ENCODE results near the gene HEY2.

HEY2 gene

GRCh38 chr6:125729983-125730382 is 19.4 kb upstream of the HEY2 start:
- no peak overlapping the region for H3K4me3 Mint-ChIP-seq
- H3K27me3 Mint-ChIP-seq, result peaks cover 77% of the 10 kb centered on the region
- H3K9me3 Mint-ChIP-seq, result no peaks in the 10 kb centered on the region
- no peak overlapping the region for H3K27ac Mint-ChIP-seq (ENCODE audit: low read depth)
- DNase-seq (ENCODE audit: low spot score in 2 of 2) (no peak), ATAC-seq (replicated peaks; ENCODE audit: extremely low read depth, poor library complexity, severe bottlenecking) (no peak)
- peaks cover 2% of the 10 kb centered on the region for H3K36me3 Mint-ChIP-seq (ENCODE audit: insufficient read depth)
- no peaks in the 10 kb centered on the region for H3K4me1 Mint-ChIP-seq

DNA sequence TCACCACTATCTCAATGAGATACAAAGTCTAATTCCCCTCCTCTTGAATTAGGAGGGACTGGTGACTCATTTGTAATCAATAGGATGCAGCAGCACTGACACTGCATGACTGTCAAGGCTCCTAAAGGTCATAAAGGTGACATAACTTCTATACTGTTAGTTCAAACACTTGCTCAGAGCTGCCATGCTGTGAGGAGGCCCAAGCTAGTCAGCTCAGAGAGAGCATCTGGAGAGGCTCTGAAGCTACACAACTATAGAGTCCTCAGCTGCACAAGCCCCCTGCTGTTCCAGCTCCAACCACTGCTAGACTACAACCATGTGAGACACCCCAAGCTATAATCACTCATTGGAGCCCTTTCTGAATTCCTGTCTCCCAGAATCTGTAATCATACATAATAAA is 17.0 kb upstream of the HEY2 start:
- Mint-ChIP-seq H3K27me3 (peaks cover 75% of the 10 kb centered on the region), H3K36me3 (ENCODE audit: insufficient read depth) (peaks cover 2% of the 10 kb centered on the region), H3K9me3 (no peaks in the 10 kb centered on the region), H3K27ac (ENCODE audit: low read depth) (no peak overlapping the region), H3K4me3 (no peak overlapping the region), H3K4me1 (no peaks in the 10 kb centered on the region)
- no peak for DNase-seq (ENCODE audit: low spot score in 2 of 2)
- ATAC-seq (replicated peaks; ENCODE audit: extremely low read depth, poor library complexity, severe bottlenecking), result peak; percentile 40

- Mint-ChIP-seq H3K4me3 (no peak overlapping the region), H3K27ac (ENCODE audit: low read depth) (no peak overlapping the region), H3K4me1 (no peaks in the 10 kb centered on the region), H3K27me3 (peaks cover 79% of the 10 kb centered on the region), H3K9me3 (no peaks in the 10 kb centered on the region), H3K36me3 (ENCODE audit: insufficient read depth) (peaks cover 2% of the 10 kb centered on the region)
- no peak for ATAC-seq (replicated peaks; ENCODE audit: extremely low read depth, poor library complexity, severe bottlenecking)
- DNase-seq (ENCODE audit: low spot score in 2 of 2), result no peak
Measured at GRCh38 chr6:125733516-125734300, 15.7 kb upstream of the HEY2 start.

DNA sequence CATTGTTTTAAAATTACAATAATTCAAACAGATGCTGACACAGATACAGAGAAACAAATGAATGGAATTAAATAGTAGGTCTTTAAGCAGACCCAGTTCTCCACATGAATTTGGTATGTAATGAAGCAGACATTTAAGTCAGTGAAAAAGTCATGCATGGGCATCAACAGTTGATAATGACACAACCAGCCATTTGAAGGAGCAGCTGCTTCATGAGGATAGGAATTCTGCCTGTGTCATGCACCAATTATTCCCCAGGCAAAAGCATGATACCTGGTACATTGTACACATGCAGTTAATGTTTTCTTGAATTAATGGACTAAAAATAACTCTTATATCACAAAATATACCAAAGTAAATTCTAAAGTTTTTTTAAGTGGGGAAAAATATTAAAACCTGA is 11.2 kb upstream of the HEY2 start:
- Mint-ChIP-seq H3K9me3 (no peaks in the 10 kb centered on the region), H3K27me3 (peaks cover 56% of the 10 kb centered on the region), H3K27ac (ENCODE audit: low read depth) (no peak overlapping the region), H3K36me3 (ENCODE audit: insufficient read depth) (no peaks in the 10 kb centered on the region), H3K4me3 (no peak overlapping the region), H3K4me1 (no peaks in the 10 kb centered on the region)
- DNase-seq (ENCODE audit: low spot score in 2 of 2) (no peak), ATAC-seq (replicated peaks; ENCODE audit: extremely low read depth, poor library complexity, severe bottlenecking) (no peak)

DNA sequence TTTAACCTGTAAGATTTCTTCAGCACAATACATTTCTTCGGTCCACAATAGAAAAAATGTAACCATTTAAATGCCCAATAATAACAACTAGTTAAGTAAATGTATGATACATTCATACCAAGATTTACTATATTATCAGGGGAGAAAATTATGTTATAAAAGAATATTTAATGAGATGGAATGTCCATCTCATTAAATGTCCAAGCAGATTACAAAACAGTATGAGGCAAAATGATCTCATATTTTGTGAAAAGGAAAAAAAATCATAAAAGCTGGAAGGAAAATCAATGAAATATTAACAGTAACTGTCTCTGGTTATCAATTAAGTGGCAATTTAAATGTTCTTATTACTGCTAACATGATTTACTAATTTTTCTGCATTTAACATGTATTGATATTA is 10.1 kb upstream of the HEY2 start:
- Mint-ChIP-seq H3K27ac (ENCODE audit: low read depth) (no peak overlapping the region), H3K4me1 (no peaks in the 10 kb centered on the region), H3K9me3 (no peaks in the 10 kb centered on the region), H3K36me3 (ENCODE audit: insufficient read depth) (no peaks in the 10 kb centered on the region), H3K27me3 (peaks cover 46% of the 10 kb centered on the region), H3K4me3 (no peak overlapping the region)
- DNase-seq (ENCODE audit: low spot score in 2 of 2) (no peak), ATAC-seq (replicated peaks; ENCODE audit: extremely low read depth, poor library complexity, severe bottlenecking) (no peak)

DNA sequence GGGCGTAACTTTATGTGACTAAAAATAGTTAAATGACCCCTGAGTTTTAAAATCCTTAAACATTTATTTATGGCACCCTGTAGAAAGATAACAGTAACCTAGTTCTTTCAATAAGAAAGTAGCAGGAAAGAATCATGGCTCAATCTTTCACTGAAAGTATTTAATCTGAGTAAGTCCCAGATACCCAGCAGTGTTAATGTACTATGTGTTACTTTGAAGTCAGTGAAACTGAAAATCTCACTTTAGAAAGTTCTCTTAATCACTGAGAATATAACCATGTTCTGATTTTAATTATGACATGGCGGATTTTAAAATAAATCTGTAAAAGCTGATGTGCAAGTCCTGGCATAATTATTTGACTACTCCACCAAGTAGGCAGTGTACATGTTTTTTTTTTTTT is 8.1 kb upstream of the HEY2 start:
- ATAC-seq (replicated peaks; ENCODE audit: extremely low read depth, poor library complexity, severe bottlenecking) (no peak), DNase-seq (ENCODE audit: low spot score in 2 of 2) (no peak)
- H3K9me3 Mint-ChIP-seq, result no peaks in the 10 kb centered on the region
- H3K4me1 Mint-ChIP-seq, result peaks cover 4% of the 10 kb centered on the region
- peaks cover 46% of the 10 kb centered on the region for H3K27me3 Mint-ChIP-seq
- no peak overlapping the region for H3K27ac Mint-ChIP-seq (ENCODE audit: low read depth)
- no peaks in the 10 kb centered on the region for H3K36me3 Mint-ChIP-seq (ENCODE audit: insufficient read depth)
- H3K4me3 Mint-ChIP-seq, result no peak overlapping the region

GRCh38 chr6:125742024-125742423 is 7.4 kb upstream of the HEY2 start:
- Mint-ChIP-seq H3K4me3 (no peak overlapping the region), H3K36me3 (ENCODE audit: insufficient read depth) (peaks cover 3% of the 10 kb centered on the region), H3K27ac (ENCODE audit: low read depth) (no peak overlapping the region), H3K9me3 (no peaks in the 10 kb centered on the region), H3K4me1 (peaks cover 11% of the 10 kb centered on the region), H3K27me3 (peaks cover 46% of the 10 kb centered on the region)
- no peak for ATAC-seq (replicated peaks; ENCODE audit: extremely low read depth, poor library complexity, severe bottlenecking)
- no peak for DNase-seq (ENCODE audit: low spot score in 2 of 2)

- peaks cover 43% of the 10 kb centered on the region for H3K27me3 Mint-ChIP-seq
- peaks cover 3% of the 10 kb centered on the region for H3K36me3 Mint-ChIP-seq (ENCODE audit: insufficient read depth)
- H3K27ac Mint-ChIP-seq (ENCODE audit: low read depth), result no peak overlapping the region
- ATAC-seq (replicated peaks; ENCODE audit: extremely low read depth, poor library complexity, severe bottlenecking), result no peak
- no peak for DNase-seq (ENCODE audit: low spot score in 2 of 2)
- H3K9me3 Mint-ChIP-seq, result no peaks in the 10 kb centered on the region
- H3K4me1 Mint-ChIP-seq, result peaks cover 16% of the 10 kb centered on the region
- no peak overlapping the region for H3K4me3 Mint-ChIP-seq
Measured at GRCh38 chr6:125742464-125743120, 6.8 kb upstream of the HEY2 start.

DNA sequence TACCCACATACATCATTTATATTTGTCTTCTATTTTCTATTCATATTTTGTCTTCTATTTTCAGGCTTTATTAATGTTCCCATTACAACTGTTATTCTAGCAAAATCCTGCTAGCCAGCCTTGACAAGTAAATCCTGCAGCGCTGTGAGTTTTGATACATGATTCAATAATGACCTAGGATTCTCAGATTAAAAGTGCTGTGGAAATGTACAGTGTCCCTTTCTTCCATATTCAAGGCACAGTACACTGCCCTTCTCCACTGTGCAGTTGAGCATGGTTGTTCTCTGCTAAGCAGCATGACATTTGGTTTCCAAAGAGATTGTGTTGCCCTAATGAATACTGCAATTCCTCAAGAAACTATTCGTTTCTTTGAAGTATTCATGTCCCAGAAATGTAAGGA is 5.8 kb upstream of the HEY2 start:
- Mint-ChIP-seq H3K27ac (ENCODE audit: low read depth) (no peak overlapping the region), H3K36me3 (ENCODE audit: insufficient read depth) (peaks cover 3% of the 10 kb centered on the region), H3K4me3 (no peak overlapping the region), H3K4me1 (peaks cover 18% of the 10 kb centered on the region), H3K9me3 (no peaks in the 10 kb centered on the region), H3K27me3 (peaks cover 36% of the 10 kb centered on the region)
- ATAC-seq (replicated peaks; ENCODE audit: extremely low read depth, poor library complexity, severe bottlenecking), result no peak
- DNase-seq (ENCODE audit: low spot score in 2 of 2), result no peak

DNA sequence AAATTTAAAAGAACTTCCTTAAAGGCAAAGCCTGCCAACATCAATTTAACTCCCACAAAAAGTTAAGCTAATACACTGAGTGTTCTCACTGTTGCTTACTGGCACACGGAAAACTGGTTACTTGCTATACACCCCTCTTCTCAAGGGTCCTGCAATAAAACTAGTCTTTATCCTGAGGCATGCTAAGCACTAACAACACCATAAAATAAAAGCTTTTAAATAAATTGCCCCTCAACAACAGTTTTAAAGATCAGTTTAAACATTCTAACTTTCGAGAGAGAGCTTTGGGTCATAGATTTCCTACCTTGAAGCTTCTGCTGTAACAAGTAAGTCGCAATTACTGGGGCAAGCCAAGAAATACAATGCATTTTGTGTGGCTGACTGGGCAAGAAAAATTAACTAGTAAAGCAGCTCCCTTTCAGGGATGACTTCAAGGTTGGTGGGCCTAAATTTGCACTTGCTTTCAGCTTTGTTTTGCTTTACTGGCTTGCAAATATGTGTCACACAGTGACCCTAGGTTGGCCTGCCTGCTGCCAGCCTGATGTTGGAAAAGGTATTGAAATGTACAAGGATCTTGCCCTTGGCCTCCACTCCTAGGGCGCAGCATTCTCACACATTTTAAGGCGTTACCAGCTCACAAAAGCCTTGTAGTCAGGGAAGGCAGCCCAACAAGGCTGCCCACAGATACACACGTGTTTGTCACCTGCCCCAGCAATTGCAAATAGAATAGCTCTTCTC is 4.0 kb upstream of the HEY2 start:
- Mint-ChIP-seq H3K27me3 (peaks cover 46% of the 10 kb centered on the region), H3K27ac (ENCODE audit: low read depth) (peak overlapping the region; percentile 73), H3K36me3 (ENCODE audit: insufficient read depth) (peaks cover 8% of the 10 kb centered on the region), H3K4me3 (no peak overlapping the region), H3K4me1 (peaks cover 29% of the 10 kb centered on the region), H3K9me3 (no peaks in the 10 kb centered on the region)
- DNase-seq (ENCODE audit: low spot score in 2 of 2) (no peak), ATAC-seq (replicated peaks; ENCODE audit: extremely low read depth, poor library complexity, severe bottlenecking) (no peak)

DNA sequence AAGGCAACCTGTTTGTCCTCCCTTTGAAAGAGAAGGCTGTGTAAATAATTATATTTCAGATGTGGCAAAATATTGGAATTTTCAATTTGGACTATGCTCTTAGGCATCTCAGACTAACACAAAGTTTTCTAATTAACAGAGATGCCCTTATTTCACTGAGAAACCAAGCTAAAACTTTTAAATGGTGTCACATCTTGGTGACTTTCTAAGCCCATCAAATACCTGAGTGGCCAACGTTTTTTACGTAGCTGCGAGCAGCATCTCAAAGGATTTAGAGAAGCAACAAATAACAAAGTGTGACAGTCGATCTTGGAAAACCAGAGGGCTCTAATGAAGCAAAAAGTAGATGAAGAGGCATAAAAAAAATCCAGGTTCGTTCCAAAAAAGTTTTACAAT is 3.4 kb upstream of the HEY2 start:
- ATAC-seq (replicated peaks; ENCODE audit: extremely low read depth, poor library complexity, severe bottlenecking), result no peak
- Mint-ChIP-seq H3K27ac (ENCODE audit: low read depth) (peak overlapping the region; percentile 73), H3K4me3 (peak overlapping the region; percentile 81)

GRCh38 chr6:125746731-125747588 is 2.5 kb upstream of the HEY2 start:
- peak; percentile 39 to 58 for DNase-seq (ENCODE audit: low spot score in 2 of 2)
- Mint-ChIP-seq H3K27me3 (peaks cover 55% of the 10 kb centered on the region), H3K27ac (ENCODE audit: low read depth) (peak overlapping the region; percentile 73), H3K36me3 (ENCODE audit: insufficient read depth) (peaks cover 8% of the 10 kb centered on the region), H3K4me3 (peak overlapping the region; percentile 81), H3K9me3 (no peaks in the 10 kb centered on the region), H3K4me1 (peaks cover 33% of the 10 kb centered on the region)
- ATAC-seq (replicated peaks; ENCODE audit: extremely low read depth, poor library complexity, severe bottlenecking), result peak; percentile 75

More for the DNA sequence above, 3.4 kb upstream of the HEY2 start:
- no peak for DNase-seq (ENCODE audit: low spot score in 2 of 2)
- Mint-ChIP-seq H3K36me3 (ENCODE audit: insufficient read depth) (peaks cover 8% of the 10 kb centered on the region), H3K4me1 (peaks cover 33% of the 10 kb centered on the region), H3K27me3 (peaks cover 52% of the 10 kb centered on the region), H3K9me3 (no peaks in the 10 kb centered on the region)
